GM21360 (cell line): ENCODE data around the gene ABCA8.

ENCODE experiments used
- ATAC-seq: cut with Tn5 transposase; IDR thresholded peaks from one replicate; pipeline ENCODE4 v1.9.1; 2021; ENCODE audit warnings: mild to moderate bottlenecking, moderate library complexity; ENCODE audit not compliant: unreplicated experiment

ABCA8 gene

GRCh38 chr17:68943123-68943811, 11.9 kb downstream of the ABCA8 start:
- no peak for ATAC-seq

- no peak for ATAC-seq
Measured at GRCh38 chr17:68942389-68942788, 12.8 kb downstream of the ABCA8 start.

GRCh38 chr17:68941761-68942160, 13.4 kb downstream of the ABCA8 start:
- no peak for ATAC-seq

DNA sequence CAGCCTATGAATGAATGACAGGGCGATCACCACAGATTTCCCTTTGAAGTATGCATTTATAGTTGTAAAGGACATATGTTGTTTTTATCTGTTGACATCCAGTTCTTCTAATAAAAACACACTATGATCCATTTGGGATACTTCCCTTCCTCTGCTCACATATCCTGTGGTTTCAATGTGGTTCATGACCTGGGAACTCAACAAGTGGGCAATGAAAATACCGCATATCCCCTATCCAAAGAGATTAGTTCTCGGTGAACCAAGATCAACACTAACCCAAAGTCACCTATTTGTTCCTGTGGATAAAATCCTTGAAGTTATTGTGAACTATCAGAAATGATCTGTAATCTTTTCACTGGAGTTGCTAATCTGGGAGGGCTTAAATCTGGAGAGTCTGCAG, 16.0 kb downstream of the ABCA8 start:
- no peak for ATAC-seq

DNA sequence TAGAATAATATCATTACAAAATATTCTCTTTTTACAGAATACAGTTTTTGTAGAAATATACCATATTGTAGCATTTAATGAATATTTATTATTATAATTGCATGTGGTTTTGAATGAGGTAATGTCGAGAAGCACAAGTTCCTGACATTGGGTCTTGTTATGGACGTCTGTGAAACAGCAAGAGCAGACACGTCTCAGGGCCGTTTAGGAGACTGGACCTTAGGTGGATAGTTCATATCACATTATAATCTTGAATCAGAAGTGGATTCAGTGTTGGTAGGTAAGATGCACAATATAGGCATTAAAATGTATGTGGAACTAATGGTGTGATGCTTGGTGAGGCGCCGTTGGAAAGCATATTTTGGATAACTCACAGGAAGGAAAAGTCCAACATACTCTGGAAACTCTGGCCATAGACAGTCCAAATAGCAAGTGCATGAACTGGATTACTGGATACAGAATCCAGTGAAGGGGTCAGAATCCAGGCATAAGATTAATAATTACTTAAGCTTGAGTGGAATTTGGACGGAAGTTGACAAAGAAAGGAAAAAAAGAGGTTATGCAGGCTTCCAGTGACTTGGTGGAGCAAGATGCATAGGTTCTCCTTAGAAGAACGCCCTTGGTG, 17.2 kb downstream of the ABCA8 start:
- no peak for ATAC-seq

GRCh38 chr17:68927516-68927915, 27.7 kb downstream of the ABCA8 start:
- no peak for ATAC-seq

DNA sequence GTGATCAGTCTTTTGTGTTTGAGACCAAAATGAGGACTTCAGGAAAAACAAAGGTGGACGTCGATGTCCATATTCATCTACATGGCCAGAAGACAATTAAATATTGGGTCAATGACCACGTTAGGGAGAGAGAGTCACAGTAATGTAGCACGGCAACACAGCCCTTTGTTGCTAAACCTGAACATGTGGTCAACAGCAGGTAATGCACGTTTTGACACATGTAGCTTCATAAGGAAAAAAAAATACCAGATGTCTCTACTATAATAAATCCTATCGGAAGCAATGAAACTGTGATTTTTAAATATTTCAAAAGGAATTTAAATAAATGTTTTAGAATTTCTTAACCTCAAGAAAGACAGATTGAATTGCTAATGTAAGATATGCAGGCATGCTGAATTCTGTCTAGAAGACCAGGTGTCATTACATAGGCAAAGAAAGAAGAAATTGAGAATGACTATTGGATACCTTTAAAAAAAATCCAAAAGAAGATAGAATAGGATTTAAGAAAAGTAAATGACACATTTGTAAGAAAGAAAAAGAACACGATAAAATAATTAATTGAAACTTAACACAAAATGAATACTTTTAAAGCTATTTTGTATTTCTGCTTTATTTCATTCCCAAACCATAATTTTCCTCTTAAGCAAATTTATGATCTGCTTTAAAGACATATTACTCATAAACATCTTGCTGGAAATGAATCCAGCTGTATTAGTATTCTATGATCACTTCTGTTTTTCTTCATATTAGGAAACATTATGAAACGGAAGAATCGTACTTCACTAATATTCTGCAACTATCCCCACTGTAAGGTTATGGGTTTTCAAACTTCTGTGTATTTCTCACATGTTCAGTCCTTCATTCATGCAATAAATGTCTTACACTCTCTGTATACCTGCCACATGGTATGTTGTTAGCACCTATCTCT, 30.1 kb downstream of the ABCA8 start:
- no peak for ATAC-seq

DNA sequence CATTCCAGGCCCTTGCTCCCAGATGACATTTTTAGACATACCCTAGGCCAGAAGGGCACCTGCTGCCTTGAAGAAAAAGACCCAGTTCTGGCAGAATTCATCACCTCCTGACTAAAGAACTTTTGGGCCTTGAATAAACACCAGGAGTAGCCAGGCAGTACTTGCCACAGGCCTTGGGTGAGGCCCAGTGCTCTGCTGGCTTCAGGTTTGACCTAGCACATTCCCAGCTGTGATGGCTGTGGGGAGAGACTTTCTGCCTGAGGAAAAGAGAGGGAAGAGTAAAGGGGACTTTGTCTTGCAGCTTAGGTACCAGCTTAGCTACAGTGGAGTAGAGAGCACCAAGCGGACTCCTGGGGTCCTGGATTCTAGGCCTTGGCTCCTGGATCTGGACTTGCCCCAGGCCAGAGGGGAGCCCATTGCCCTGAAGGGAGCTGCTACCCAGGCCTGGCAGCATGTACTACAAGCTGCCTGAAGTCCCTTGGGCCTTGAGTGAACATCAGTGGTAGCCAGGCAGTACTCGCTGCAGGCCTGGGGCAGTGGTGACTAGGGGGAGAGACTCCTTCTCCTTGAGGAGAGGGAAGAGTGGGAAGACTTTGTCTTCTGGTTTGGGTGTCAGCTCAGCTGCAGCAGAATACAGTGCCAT, 44.3 kb downstream of the ABCA8 start:
- ATAC-seq, result no peak

DNA sequence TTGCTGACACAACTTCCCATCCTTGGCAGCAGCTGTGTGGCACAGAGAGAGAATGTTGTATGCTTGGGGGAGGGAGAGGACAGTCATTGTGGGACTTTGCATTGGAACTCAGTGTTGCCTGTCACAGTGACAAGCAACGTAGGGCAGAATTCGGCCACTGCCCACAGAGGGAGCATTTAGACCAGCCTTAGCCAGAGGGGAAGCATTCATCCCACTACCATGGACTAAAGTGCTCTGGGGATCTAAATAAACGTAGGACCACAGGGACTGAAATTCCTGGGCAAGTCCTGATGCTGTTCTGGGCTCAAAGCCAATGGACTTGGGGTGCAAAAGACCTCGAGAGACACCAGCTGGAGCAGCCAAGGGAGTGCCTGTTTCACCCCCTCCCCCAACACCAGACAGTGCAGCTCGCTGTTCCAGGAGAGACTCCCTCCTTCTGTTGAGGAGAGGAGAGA, 44.9 kb downstream of the ABCA8 start:
- ATAC-seq, result no peak

DNA sequence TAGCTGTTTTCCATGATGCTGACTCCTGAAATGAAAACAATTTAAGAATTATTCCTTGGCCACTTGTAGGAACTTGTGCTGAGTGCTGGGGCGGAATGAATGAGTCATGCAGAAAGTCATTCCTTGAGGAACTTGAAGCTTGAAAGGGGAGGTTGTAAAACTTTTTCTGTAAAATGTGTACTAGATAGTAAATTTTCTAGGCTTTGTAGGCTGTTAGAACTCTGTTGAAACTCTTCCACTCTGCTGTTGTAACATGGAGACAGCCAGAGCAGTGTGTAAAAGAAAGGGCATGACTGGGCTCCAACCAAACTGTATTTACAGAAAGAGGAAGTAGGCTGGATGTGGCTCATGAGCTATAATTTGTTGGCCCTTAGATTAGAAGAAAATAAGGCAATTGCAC, 46.1 kb downstream of the ABCA8 start:
- peak; percentile 69 for ATAC-seq

- ATAC-seq, result peak; percentile 73
Measured at GRCh38 chr17:68908045-68908444, 47.1 kb downstream of the ABCA8 start.

- ATAC-seq, result no peak
Measured at GRCh38 chr17:68906638-68907037, 48.6 kb downstream of the ABCA8 start.

GRCh38 chr17:68903286-68903685, 51.9 kb downstream of the ABCA8 start:
- ATAC-seq, result no peak

- no peak for ATAC-seq
Measured at GRCh38 chr17:68897557-68897956, 57.6 kb downstream of the ABCA8 start.

DNA sequence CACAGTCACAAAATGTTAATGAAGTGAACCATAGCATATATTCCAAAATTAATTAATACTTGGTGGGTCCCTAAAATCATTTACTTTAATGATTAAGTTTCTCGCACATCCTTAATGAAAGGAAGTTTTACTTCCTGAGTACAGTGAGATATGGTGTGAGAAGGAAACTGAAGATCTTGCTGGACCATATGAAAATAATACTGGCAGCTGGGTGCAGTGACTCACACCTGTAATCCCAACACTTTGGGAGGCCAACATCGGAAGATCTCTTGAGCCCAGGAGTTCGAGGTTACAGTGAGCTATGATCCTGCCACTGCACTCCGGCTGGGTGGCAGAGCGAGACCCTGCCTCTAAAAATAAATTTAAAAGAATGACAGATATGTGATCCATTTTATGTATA, 62.5 kb downstream of the ABCA8 start:
- no peak for ATAC-seq

GRCh38 chr17:68892193-68892592, 63.0 kb downstream of the ABCA8 start:
- ATAC-seq, result no peak

DNA sequence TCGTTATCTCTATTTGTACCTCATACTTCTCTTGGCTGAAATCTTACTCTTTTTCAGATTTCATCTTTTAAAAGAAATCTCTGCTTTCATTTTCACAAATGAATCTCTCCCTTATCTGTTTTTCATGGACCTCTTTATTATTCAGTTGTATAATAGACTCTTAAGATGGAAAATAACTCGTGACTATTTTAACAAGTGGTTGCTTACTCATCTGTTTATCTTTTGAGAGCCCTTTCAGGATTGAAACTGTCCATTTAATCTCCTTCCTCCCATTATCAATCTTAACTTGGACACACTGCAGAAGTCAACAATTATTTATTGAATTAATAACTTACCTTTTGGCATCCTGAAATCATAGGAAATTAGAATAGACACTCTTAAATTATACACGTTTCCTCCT, 68.8 kb downstream of the ABCA8 start:
- no peak for ATAC-seq

DNA sequence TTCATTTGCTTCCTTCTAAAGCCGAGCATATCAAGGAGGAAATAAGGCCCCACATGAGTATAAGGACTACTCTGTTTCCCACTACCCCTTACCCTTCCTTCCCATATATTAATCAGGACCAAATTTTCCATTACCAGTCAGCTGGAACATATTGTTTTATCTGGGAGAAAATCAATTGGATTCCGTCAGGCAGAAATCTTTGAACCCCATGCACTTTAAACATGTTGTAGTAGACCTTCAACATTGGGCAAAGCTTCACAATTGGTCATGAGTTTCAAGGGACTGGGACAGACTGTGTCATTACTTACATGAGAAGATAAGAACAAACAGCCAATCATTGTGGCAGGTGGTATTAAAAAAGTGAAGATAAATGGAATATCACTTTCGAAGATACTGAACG, 70.3 kb downstream of the ABCA8 start:
- no peak for ATAC-seq

DNA sequence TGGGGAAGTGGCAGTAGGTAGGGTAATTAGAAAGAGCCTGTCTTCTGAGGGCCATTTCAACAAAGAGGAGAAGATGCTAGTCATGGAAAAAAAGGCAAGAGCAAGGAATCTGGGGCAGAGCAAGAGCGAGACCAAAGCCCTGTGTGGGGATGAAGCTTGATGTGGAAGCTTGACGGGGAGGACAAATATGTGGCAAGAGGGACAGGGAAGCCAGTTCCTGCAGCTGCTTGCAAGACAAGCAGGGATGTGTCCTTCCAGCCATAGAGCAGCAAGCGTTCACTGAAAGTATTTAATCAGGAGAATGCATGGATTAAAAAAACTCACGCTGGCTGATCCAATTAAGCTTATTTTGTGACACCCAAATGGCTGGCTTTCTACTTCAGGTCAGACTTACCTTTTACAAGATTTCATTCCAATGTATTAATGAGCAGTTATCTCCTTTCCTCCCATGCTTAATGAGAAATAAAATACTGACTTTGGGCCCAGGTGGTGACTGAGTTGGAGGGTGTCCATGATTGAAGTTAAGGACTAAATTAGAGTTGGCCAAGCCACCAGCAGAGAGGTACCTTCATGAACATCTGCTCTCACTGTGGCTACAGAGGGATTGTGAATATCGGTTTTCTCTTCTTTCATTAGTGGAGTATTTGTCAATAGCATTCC, 76.8 kb downstream of the ABCA8 start:
- no peak for ATAC-seq

DNA sequence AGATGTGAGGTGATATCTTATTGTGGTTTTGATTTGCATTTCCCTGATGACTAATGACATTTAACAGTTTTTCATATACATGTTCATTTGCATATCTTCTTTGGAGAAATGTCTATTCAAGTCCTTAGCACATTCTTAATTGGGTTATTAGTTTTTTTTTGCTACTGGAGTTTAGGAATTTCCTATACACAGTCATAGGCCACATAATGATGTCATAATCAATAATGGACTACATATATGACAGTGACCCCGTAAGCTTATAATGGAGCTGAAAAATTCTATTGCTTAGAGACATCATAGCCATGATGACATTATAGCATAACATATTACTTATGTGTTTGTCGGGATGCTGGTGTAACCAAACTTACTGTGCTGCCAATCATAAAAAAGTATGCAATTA, 83.7 kb downstream of the ABCA8 start:
- no peak for ATAC-seq

DNA sequence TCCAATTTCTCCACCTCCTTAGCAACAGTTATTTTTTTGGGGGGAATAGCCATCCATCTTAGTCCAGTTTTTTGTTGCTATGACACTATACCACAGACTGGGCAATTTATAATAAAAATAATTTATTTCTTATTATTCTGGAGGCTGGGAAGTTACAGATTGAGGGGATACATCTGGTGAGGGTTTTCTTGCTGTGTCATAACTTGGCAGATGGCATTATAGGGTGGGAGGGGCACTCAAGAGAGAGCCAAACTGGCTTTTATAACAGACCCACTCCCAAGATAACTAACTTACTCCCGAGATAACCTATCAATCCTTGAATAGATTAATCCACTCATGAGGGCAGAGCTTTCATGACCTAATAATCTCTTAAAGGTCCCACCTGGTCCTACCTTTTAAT, 84.2 kb downstream of the ABCA8 start:
- ATAC-seq, result no peak
